Keratinocyte (primary cell): Measurements from ENCODE around the gene CIT.

Experiments used
- EZH2 ChIP-seq: IDR thresholded peaks from one replicate; pipeline ENCODE4 v1.6.1; 2012; ENCODE audit warnings: inconsistent platforms, mild to moderate bottlenecking, low read length, moderate library complexity
- TF ChIP-seq, protein P1 (sequence below), 3 experiments: IDR thresholded peaks in 1 of 3; conservative IDR thresholded peaks in 1 of 3; optimal IDR thresholded peaks in 1 of 3; 2 replicates in 2 of 3; 3 replicates in 1 of 3; pipeline versions ENCODE3 to v1.5.1; 2011; ENCODE audit warnings: low read length in 3 of 3, mild to moderate bottlenecking in 3 of 3, moderate library complexity in 2 of 3, control low read depth in 1 of 3, inconsistent platforms in 1 of 3; ENCODE audit not compliant: insufficient read depth in 2 of 3; ENCODE audit errors: extremely low read depth in 1 of 3

DNA sequence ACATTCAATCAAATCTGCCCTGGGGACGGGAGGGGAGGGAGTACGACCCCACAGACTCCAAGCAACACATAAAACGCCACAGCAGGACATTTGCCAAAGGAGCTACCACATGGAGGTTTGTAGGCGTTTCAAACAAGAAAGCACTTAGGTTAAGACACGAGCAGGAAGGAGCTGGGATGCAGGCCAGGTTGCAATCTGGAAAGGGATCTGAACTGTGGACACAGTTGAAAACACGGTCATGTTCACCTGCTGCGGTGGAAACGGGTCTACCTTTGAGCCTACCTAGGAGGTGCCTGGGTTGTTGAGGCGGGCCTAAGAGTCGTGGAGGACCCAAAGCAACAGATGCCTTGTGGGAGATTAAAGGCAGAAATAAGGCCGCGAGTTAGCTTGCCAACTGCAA is 190.8 kb downstream of the CIT start:
- TF ChIP-seq EZH2: no peak
- TF ChIP-seq, protein P1, sequence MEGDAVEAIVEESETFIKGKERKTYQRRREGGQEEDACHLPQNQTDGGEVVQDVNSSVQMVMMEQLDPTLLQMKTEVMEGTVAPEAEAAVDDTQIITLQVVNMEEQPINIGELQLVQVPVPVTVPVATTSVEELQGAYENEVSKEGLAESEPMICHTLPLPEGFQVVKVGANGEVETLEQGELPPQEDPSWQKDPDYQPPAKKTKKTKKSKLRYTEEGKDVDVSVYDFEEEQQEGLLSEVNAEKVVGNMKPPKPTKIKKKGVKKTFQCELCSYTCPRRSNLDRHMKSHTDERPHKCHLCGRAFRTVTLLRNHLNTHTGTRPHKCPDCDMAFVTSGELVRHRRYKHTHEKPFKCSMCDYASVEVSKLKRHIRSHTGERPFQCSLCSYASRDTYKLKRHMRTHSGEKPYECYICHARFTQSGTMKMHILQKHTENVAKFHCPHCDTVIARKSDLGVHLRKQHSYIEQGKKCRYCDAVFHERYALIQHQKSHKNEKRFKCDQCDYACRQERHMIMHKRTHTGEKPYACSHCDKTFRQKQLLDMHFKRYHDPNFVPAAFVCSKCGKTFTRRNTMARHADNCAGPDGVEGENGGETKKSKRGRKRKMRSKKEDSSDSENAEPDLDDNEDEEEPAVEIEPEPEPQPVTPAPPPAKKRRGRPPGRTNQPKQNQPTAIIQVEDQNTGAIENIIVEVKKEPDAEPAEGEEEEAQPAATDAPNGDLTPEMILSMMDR (optimal IDR thresholded peaks at IDR 0.05 in 1 of 3, IDR thresholded peaks at IDR 0.05 in 1 of 3, conservative IDR thresholded peaks at IDR 0.05 in 1 of 3; ENCODE audit: extremely low read depth in 1 of 3, insufficient read depth in 2 of 3, low read length in 3 of 3): no peak
